GM20000 (cell line): Measurements from ENCODE around the gene TBX1.

Source experiments
- DNase-seq: peaks from one replicate; pipeline ENCODE4 v3.0.0; 2012; ENCODE audit warnings: low spot score
- CTCF ChIP-seq: IDR thresholded peaks from 2 replicates; pipeline ENCODE4 v1.5.1; 2012; ENCODE audit warnings: mild to moderate bottlenecking, control low read depth; ENCODE audit errors: extremely low read depth, missing control alignments

TBX1 gene

GRCh38 chr22:19799322-19800190, 39.0 kb downstream of the TBX1 start:
- DNase-seq = no peak

GRCh38 chr22:19800306-19800705, 39.7 kb downstream of the TBX1 start:
- no peak for TF ChIP-seq CTCF
- no peak for DNase-seq

More at GRCh38 chr22:19799322-19800190, 39.0 kb downstream of the TBX1 start:
- TF ChIP-seq CTCF = no peak

- no peak for DNase-seq
- no peak for TF ChIP-seq CTCF
Observed at GRCh38 chr22:19800761-19801244, 40.2 kb downstream of the TBX1 start.

- DNase-seq = no peak
- TF ChIP-seq CTCF = no peak
Observed at GRCh38 chr22:19801340-19802000, 40.9 kb downstream of the TBX1 start.

GRCh38 chr22:19802001-19802893, 41.7 kb downstream of the TBX1 start:
- DNase-seq = no peak
- TF ChIP-seq CTCF = no peak

- DNase-seq = no peak
- no peak for TF ChIP-seq CTCF
Observed at GRCh38 chr22:19802894-19803735, 42.5 kb downstream of the TBX1 start.
